CD4-positive, alpha-beta memory T cell (primary cell): ENCODE measurements around the gene ZMIZ2. TPM values are rescaled to one million over a fixed set of nuclear protein-coding genes. Genes with fewer than 3 reads are reported as not detected.

Source experiments
- CTCF ChIA-PET: fragments of 350-600 bp; sonication (Branson Sonifier 250); formaldehyde crosslinking; loops from one replicate; lab custom pipeline; 2021; ENCODE audit warnings: inconsistent platforms; ENCODE audit not compliant: partially characterized antibody; lab: Charles Lee
- POLR2A ChIA-PET: fragments of 350-600 bp; sonication (Branson Sonifier 250); formaldehyde crosslinking; loops from one replicate; lab custom pipeline; 2021; ENCODE audit not compliant: partially characterized antibody; lab: Charles Lee
- DNase-seq, 5 donors: peaks; one replicate each; pipeline versions ENCODE4 v3.0.0 to v3.0.0-alpha.2; 2020 to 2022; ENCODE audit warnings: mixed read lengths in 1 of 5
- H3K27ac ChIP-seq: one replicate; pipeline ENCODE4 v1.7.0; 2013; ENCODE audit warnings: low read depth, low read length
- H3K27me3 ChIP-seq: 2 replicates; pipeline ENCODE4 v1.7.0; 2013; ENCODE audit warnings: mild to moderate bottlenecking, low read length, moderate library complexity; ENCODE audit not compliant: insufficient read depth
- H3K36me3 ChIP-seq: 2 replicates; pipeline ENCODE4 v1.7.0; 2013; ENCODE audit warnings: mild to moderate bottlenecking, low read length, moderate library complexity; ENCODE audit not compliant: insufficient read depth
- H3K4me1 ChIP-seq: 2 replicates; pipeline ENCODE4 v1.7.0; 2013; ENCODE audit warnings: mild to moderate bottlenecking, low read length, moderate library complexity; ENCODE audit not compliant: insufficient read depth
- H3K4me3 ChIP-seq, 2 donors: one replicate each; pipeline ENCODE4 v1.7.0; 2013; ENCODE audit warnings: low read length in 2 of 2, mild to moderate bottlenecking in 1 of 2
- H3K9me3 ChIP-seq, 2 donors: one replicate each; pipeline ENCODE4 v1.7.0; 2013; ENCODE audit warnings: low read length in 2 of 2, control low read depth in 1 of 2; ENCODE audit not compliant: control insufficient read depth in 1 of 2
- H3K27ac Mint-ChIP-seq, 7 donors: one replicate each; pipeline ENCODE4 v1.8.0; 2020 to 2021; ENCODE audit warnings: mixed read lengths in 7 of 7, mild to moderate bottlenecking in 6 of 7, inconsistent platforms in 3 of 7, moderate library complexity in 3 of 7
- H3K27me3 Mint-ChIP-seq, 2 donors: one replicate each; pipeline ENCODE4 v1.8.0; 2020 to 2021; ENCODE audit warnings: mixed read lengths in 2 of 2
- H3K36me3 Mint-ChIP-seq, 2 donors: one replicate each; pipeline ENCODE4 v1.8.0; 2020 to 2021; ENCODE audit warnings: mixed read lengths in 2 of 2, inconsistent platforms in 1 of 2, mild to moderate bottlenecking in 1 of 2
- H3K4me1 Mint-ChIP-seq, 4 donors: one replicate each; pipeline ENCODE4 v1.8.0; 2020 to 2021; ENCODE audit warnings: mixed read lengths in 4 of 4, mild to moderate bottlenecking in 1 of 4
- H3K4me3 Mint-ChIP-seq, 8 donors: one replicate each; pipeline ENCODE4 v1.8.0; 2020 to 2021; ENCODE audit warnings: mixed read lengths in 8 of 8, mild to moderate bottlenecking in 7 of 8, moderate library complexity in 6 of 8, inconsistent platforms in 3 of 8
- H3K9me3 Mint-ChIP-seq, 8 donors: one replicate each; pipeline ENCODE4 v1.8.0; 2020 to 2021; ENCODE audit warnings: mixed read lengths in 8 of 8, mild to moderate bottlenecking in 5 of 8, inconsistent platforms in 3 of 8, moderate library complexity in 1 of 8
- intact Hi-C: fragments of 100-400 bp; cut with micrococcal nuclease; formaldehyde crosslinking; loops from one replicate; pipeline ENCODE4 v1.15.1; 2023
- polyA plus RNA-seq, 2 donors: library from polyadenylated mRNA; unstranded; fragments of 300-500 nt; fragmentation: Illumina TruSeq; gene quantifications; one replicate each; pipeline ENCODE4 v1.2.3, GENCODE V29; 2021
- total RNA-seq, 2 experiments: library from RNA; stranded (reverse); gene quantifications; one replicate each; pipeline ENCODE4 v1.2.3, GENCODE V29; 2021

Gene ZMIZ2
- total and polyA plus RNA-seq, 4 experiments from 2014 or later = 1.1 to 170 (median 90.3) TPM

- peaks cover 44% of the 10 kb centered on the region for H3K36me3 ChIP-seq
- POLR2A ChIA-PET = interaction anchor here (0.6 to 4.5 kb wide), 10 partner anchors 18 to 161 kb away, joined by 3 to 16 read pairs (median 4); partner anchors contain the start of genes H2AZ2, OGDH and PPIA
- H3K36me3 Mint-ChIP-seq = peaks cover 24 to 52% of the 10 kb centered on the region in 2 donors
- H3K27me3 ChIP-seq = no peaks in the 10 kb centered on the region
- H3K27ac ChIP-seq = peak overlapping the region; percentile 5
- CTCF ChIA-PET = interaction anchor here (0.7 to 1.3 kb wide), 7 partner anchors 23 to 367 kb away, joined by 3 to 5 read pairs (median 3); no protein-coding TSS in a partner anchor
- H3K4me3 Mint-ChIP-seq = peak overlapping the region in 6 of 8 donors; percentile 32 to 67 (median 60)
- H3K27me3 Mint-ChIP-seq = no peaks in the 10 kb centered on the region
- peak in 4 of 5 donors; percentile 30 to 43 (median 34) for DNase-seq
- no peaks in the 10 kb centered on the region for H3K9me3 Mint-ChIP-seq
- peaks cover 41% of the 10 kb centered on the region for H3K4me1 ChIP-seq
- intact Hi-C loops = loop anchor here (1.0 to 2.0 kb wide), 3 partner anchors 17 to 180 kb away; partner anchors contain the start of gene PPIA
- no peaks in the 10 kb centered on the region for H3K9me3 ChIP-seq
- H3K4me3 ChIP-seq = no peak overlapping the region
- H3K4me1 Mint-ChIP-seq = peaks cover 17 to 50% (median 38%) of the 10 kb centered on the region in 4 donors
- H3K27ac Mint-ChIP-seq = peak overlapping the region; percentile 60 to 94 (median 81)
Measured at GRCh38 chr7:44767912-44768627, 19.4 kb downstream of the ZMIZ2 start.

- ChIA-PET CTCF (interaction anchor here (1.1 to 1.3 kb wide), 4 partner anchors 22 to 182 kb away, joined by 3 to 5 read pairs (median 3); no protein-coding TSS in a partner anchor), POLR2A (interaction anchor here (0.9 to 4.5 kb wide), 8 partner anchors 18 to 162 kb away, joined by 3 to 16 read pairs (median 4); partner anchors contain the start of genes H2AZ2, OGDH and PPIA)
- peak overlapping the region; percentile 5 for H3K27ac ChIP-seq
- H3K4me3 Mint-ChIP-seq = peak overlapping the region in 5 of 8 donors; percentile 38 to 72 (median 65)
- intact Hi-C loops = loop anchor here (1.0 to 2.0 kb wide), 3 partner anchors 18 to 180 kb away; partner anchors contain the start of gene PPIA
- peaks cover 17 to 50% (median 38%) of the 10 kb centered on the region in 4 donors for H3K4me1 Mint-ChIP-seq
- H3K9me3 Mint-ChIP-seq = no peaks in the 10 kb centered on the region
- peaks cover 19 to 46% of the 10 kb centered on the region in 2 donors for H3K36me3 Mint-ChIP-seq
- peaks cover 41% of the 10 kb centered on the region for H3K4me1 ChIP-seq
- H3K27me3 Mint-ChIP-seq = no peaks in the 10 kb centered on the region
- no peaks in the 10 kb centered on the region for H3K27me3 ChIP-seq
- H3K4me3 ChIP-seq = no peak overlapping the region
- H3K36me3 ChIP-seq = peaks cover 36% of the 10 kb centered on the region
- H3K27ac Mint-ChIP-seq = peak overlapping the region; percentile 76 to 94 (median 81)
- DNase-seq = no peak
- H3K9me3 ChIP-seq = no peaks in the 10 kb centered on the region
Measured at GRCh38 chr7:44768628-44769371, 20.2 kb downstream of the ZMIZ2 start.

GRCh38 chr7:44769376-44769775 lies 20.7 kb downstream of the ZMIZ2 start:
- H3K27me3 ChIP-seq = no peaks in the 10 kb centered on the region
- peaks cover 31% of the 10 kb centered on the region for H3K36me3 ChIP-seq
- Mint-ChIP-seq H3K27ac (peak overlapping the region; percentile 76 to 95 (median 87)), H3K9me3 (no peaks in the 10 kb centered on the region), H3K4me3 (peak overlapping the region in 6 of 8 donors; percentile 25 to 74 (median 66)), H3K27me3 (no peaks in the 10 kb centered on the region), H3K4me1 (peaks cover 17 to 50% (median 38%) of the 10 kb centered on the region in 4 donors), H3K36me3 (peaks cover 16 to 41% of the 10 kb centered on the region in 2 donors)
- no peak overlapping the region for H3K4me3 ChIP-seq
- peaks cover 41% of the 10 kb centered on the region for H3K4me1 ChIP-seq
- DNase-seq = no peak
- CTCF ChIA-PET = interaction anchor here (1.0 kb wide), 1 partner anchor 25 kb away, joined by 5 read pairs; no protein-coding TSS in a partner anchor
- H3K9me3 ChIP-seq = no peaks in the 10 kb centered on the region
- POLR2A ChIA-PET = interaction anchor here (0.8 to 4.5 kb wide), 5 partner anchors 15 to 163 kb away, joined by 3 to 16 read pairs (median 4); partner anchors contain the start of genes H2AZ2 and OGDH
- H3K27ac ChIP-seq = peak overlapping the region; percentile 33
- intact Hi-C loops = loop anchor here (2.0 kb wide), 1 partner anchor 19 kb away; no protein-coding TSS in a partner anchor

GRCh38 chr7:44769776-44770294 lies 21.2 kb downstream of the ZMIZ2 start:
- no peaks in the 10 kb centered on the region for H3K27me3 ChIP-seq
- H3K27ac ChIP-seq = peak overlapping the region; percentile 33
- H3K4me3 Mint-ChIP-seq = peak overlapping the region in 7 of 8 donors; percentile 25 to 74 (median 61)
- CTCF ChIA-PET = interaction anchor here (1.0 kb wide), 1 partner anchor 24 kb away, joined by 5 read pairs; no protein-coding TSS in a partner anchor
- POLR2A ChIA-PET = interaction anchor here (0.8 to 4.5 kb wide), 2 partner anchors 15 to 20 kb away, joined by 3 to 16 read pairs; no protein-coding TSS in a partner anchor
- peaks cover 14 to 37% of the 10 kb centered on the region in 2 donors for H3K36me3 Mint-ChIP-seq
- H3K4me3 ChIP-seq = no peak overlapping the region
- H3K4me1 ChIP-seq = peaks cover 41% of the 10 kb centered on the region
- intact Hi-C loops = loop anchor here (2.0 kb wide), 1 partner anchor 19 kb away; no protein-coding TSS in a partner anchor
- DNase-seq = peak in 3 of 5 donors; percentile 20 to 49 (median 22)
- H3K27me3 Mint-ChIP-seq = no peaks in the 10 kb centered on the region
- H3K36me3 ChIP-seq = peaks cover 26% of the 10 kb centered on the region
- H3K27ac Mint-ChIP-seq = peak overlapping the region; percentile 76 to 95 (median 87)
- no peaks in the 10 kb centered on the region for H3K9me3 Mint-ChIP-seq
- H3K9me3 ChIP-seq = no peaks in the 10 kb centered on the region
- H3K4me1 Mint-ChIP-seq = peaks cover 17 to 50% (median 38%) of the 10 kb centered on the region in 4 donors

- H3K27me3 ChIP-seq = no peaks in the 10 kb centered on the region
- Mint-ChIP-seq H3K4me1 (peaks cover 17 to 50% (median 38%) of the 10 kb centered on the region in 4 donors), H3K27ac (peak overlapping the region in 6 of 7 donors; percentile 5 to 81 (median 75)), H3K9me3 (no peaks in the 10 kb centered on the region), H3K36me3 (peaks cover 14 to 24% of the 10 kb centered on the region in 2 donors), H3K27me3 (no peaks in the 10 kb centered on the region), H3K4me3 (peak overlapping the region in 1 of 8 donors; percentile 7)
- DNase-seq = no peak
- ChIA-PET CTCF (interaction anchor here (1.0 to 1.1 kb wide), 2 partner anchors 9 to 27 kb away, joined by 3 to 5 read pairs; no protein-coding TSS in a partner anchor), POLR2A (interaction anchor here (1.0 to 4.5 kb wide), 5 partner anchors 20 to 76 kb away, joined by 3 to 16 read pairs (median 5); partner anchors contain the start of gene H2AZ2)
- intact Hi-C loops = no loop called here
- no peaks in the 10 kb centered on the region for H3K9me3 ChIP-seq
- H3K36me3 ChIP-seq = peaks cover 11% of the 10 kb centered on the region
- peaks cover 41% of the 10 kb centered on the region for H3K4me1 ChIP-seq
- H3K27ac ChIP-seq = no peak overlapping the region
- H3K4me3 ChIP-seq = no peak overlapping the region
Measured at GRCh38 chr7:44771358-44771757, 22.7 kb downstream of the ZMIZ2 start.

GRCh38 chr7:44772440-44772839 lies 23.8 kb downstream of the ZMIZ2 start:
- H3K27ac ChIP-seq = no peak overlapping the region
- H3K4me3 ChIP-seq = no peak overlapping the region
- Mint-ChIP-seq H3K4me1 (peaks cover 17 to 49% (median 38%) of the 10 kb centered on the region in 4 donors), H3K27ac (peak overlapping the region in 3 of 7 donors; percentile 35 to 78 (median 72)), H3K27me3 (no peaks in the 10 kb centered on the region), H3K9me3 (no peaks in the 10 kb centered on the region), H3K36me3 (peaks cover 9 to 15% of the 10 kb centered on the region in 2 donors), H3K4me3 (no peak overlapping the region)
- ChIA-PET POLR2A (interaction anchor here (0.6 to 1.6 kb wide), 5 partner anchors 22 to 322 kb away, joined by 3 to 4 read pairs (median 3); no protein-coding TSS in a partner anchor), CTCF (interaction anchor here (1.9 kb wide), 1 partner anchor 26 kb away, joined by 4 read pairs; no protein-coding TSS in a partner anchor)
- H3K27me3 ChIP-seq = no peaks in the 10 kb centered on the region
- H3K4me1 ChIP-seq = peaks cover 41% of the 10 kb centered on the region
- DNase-seq = no peak
- H3K36me3 ChIP-seq = peaks cover under 1% of the 10 kb centered on the region
- intact Hi-C loops = no loop called here
- no peaks in the 10 kb centered on the region for H3K9me3 ChIP-seq
